ENCODE results near the gene LSM4. TPM values are rescaled to one million over a fixed set of nuclear protein-coding genes. Genes with fewer than 3 reads are reported as not detected.
"Not testable (repeated sequence)": the region's sequence is repeated elsewhere in the genome, so short reads cannot be mapped to it uniquely, and the experiment has no call there.

LSM4 gene
- 100 to 1,000 TPM; 106 to 148 TPM for total RNA-seq
- long read RNA-seq, transcript LSM4-203 (5 exons, 1,908 nt): major isoform, 243 of 256 reads
- long read RNA-seq, partial matches to known transcripts: 7 of 256 reads
- long read RNA-seq, other reads (novel, unspliced or antisense): 4 of 256 reads

DNA sequence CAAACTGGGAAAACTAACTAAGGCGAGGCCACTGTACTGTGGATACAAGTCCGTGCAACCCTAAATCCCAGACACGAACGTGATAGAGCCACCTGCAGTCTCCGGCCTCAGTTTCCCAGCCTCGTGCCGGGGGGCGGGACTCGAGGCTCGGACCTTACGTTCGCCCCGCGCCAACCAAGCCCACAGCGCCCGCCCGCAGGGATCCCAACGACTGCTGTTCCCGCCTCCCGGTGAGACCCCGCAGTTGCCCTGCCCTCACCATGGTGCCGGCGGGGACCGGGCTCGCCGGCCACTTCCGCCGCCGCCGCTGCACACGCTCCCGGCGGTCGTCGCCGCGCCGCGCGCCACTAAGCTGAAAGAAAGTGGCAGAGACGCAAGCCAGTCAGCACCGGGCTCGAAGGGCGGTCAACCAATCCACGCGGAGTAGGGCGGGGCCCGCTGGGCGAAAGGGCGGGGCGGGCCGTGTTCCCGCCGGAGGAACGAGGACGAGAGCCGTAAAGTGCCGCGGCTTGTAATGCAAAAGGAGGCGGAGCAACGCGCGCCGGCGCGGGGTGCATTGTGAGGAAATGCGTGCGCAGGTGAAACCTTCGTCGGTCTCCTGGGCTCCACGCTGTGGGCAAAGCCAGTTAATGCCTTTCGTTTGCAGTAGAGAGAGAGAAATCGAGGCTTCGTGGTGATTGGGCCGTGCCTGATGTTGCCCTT lies at the start of gene LSM4:
Gene LSM4, minus strand, starts transcription at position 318 of the 702 bp plus-strand sequence. Its CDS starts 56 bp downstream, at position 262.
- peak; percentile 99 to 100 for DNase-seq
- intact Hi-C loops (cut with DNase I, micrococcal nuclease): loop anchor here in 1 of 2 donors (10.0 kb wide), 1 partner anchor 118 kb away; the partner anchor contains the start of gene RAB3A
- ATAC-seq: peak; percentile 64

DNA sequence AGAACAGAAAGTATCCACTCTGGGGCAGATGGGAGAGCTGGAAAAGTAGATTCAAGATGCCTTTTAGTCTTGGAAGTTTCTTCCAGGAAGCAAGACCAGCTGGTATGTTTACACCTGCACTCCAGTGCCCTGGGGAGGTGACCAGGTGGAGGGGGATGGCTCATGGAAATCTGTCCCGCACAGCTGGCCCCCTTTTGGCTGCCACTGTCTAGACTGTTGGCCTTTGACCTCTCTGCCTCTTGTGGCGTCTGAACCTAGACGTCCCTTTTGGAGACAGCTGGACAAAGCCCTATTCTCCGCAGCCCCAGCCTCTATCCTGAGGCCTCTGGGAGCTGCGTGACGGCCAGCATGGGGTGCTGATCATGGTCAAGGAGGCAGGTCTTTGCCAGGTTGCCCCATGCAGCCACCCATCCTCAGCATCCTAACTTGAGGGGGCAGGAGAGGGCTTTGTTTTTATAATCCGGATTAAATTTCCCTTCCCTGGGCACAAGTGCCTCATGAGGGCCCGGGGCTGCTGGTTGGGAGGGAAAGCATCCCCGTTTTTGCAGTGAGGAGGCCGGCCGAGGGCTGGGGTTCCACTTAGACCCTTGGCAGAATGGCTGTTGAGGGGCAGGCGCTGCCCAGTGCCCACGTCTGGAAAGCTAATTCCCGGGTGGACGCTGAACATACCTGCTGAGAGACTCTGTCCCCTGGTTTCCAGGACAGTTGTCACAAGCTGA lies 45.8 kb upstream of the LSM4 start:
- intact Hi-C loops (cut with DNase I, micrococcal nuclease): no loop called here
- no peak for DNase-seq
- ATAC-seq: peak; percentile 8

DNA sequence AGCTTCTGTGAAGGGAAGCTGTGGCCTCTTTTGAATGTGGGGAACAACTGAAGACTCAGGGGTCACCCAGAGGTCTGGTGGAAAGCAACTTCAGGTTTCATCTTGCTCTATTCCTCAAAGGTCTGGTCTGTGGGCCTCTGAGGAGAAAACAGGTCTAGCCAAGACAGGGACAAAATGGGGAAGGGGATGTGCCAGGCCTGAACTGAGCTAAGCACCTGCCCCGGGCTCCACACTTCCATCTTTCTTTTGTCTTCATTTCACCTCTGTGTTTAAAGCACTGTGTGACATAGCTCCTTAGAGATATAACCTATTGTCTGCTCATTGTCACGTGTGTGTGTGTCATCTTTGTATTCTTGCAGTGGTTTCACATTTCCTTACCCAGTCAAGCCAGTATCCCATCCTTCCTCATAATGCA lies 43.2 kb upstream of the LSM4 start:
- DNase-seq (no peak), ATAC-seq (no peak)
- intact Hi-C loops (cut with DNase I, micrococcal nuclease): no loop called here

DNA sequence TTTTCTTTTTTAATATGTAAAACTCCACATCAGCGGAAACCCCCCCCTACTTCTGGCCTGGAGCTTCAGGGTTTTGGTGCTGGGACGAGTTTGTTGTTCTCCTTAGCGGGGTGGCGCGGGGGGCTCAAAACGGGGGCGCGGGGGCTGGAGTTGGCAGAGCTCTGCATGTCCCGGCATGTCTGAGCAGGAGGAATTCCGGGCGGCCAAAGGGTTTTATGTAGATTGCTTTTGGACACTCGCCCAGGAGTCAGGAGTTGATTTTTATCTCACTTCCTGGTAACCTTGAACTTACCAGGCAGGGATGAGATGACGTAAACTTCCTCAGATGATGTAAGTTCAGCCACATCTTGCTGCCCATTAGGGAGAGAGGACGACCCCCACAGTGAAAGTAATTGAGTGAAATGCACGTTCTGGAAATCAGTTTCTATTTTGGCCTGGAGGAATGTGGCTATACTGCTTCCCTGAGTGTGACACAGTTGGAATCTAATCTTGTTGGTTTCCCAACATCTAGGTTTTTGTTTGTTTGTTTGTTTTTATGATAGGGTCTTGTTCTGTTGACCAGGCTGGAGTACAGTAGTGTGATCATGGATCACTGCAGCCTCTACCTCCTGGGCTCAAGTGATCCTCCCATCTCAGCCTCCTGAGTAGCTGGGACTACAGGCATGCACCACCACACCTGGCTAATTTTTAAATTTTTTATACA lies 42.1 kb upstream of the LSM4 start:
- peak; percentile 84 for ATAC-seq
- intact Hi-C loops (cut with DNase I, micrococcal nuclease): no loop called here
- peak; percentile 82 to 90 for DNase-seq

DNA sequence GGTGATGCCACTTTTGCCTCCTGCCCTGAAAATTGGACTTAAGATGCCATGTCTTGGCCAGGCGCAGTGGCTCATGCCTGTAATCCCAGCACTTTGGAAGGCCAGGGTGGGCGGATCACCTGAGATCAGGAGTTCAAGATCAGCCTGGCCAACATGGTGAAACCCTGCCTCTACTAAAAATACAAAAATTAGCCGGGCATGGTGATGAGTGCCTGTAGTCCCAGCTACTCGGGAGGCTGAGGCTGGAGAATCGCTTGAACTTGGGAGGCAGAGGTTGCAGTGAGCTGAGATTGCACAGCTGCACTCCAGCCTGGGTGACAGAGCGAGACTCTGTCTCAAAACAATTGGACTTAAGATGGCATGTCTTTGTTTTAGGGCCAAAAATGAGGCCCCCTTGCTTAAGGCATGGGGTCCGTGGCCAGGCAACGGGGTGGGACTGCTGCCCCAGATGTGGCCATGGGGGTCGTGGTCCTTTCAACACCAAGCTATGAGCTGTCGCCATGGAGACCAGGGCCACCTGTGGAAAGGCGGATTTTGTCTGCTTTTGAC lies 41.5 kb upstream of the LSM4 start:
- intact Hi-C loops (cut with DNase I, micrococcal nuclease); DNase-seq: not testable (repeated sequence)
- peak; percentile 22 for ATAC-seq

DNA sequence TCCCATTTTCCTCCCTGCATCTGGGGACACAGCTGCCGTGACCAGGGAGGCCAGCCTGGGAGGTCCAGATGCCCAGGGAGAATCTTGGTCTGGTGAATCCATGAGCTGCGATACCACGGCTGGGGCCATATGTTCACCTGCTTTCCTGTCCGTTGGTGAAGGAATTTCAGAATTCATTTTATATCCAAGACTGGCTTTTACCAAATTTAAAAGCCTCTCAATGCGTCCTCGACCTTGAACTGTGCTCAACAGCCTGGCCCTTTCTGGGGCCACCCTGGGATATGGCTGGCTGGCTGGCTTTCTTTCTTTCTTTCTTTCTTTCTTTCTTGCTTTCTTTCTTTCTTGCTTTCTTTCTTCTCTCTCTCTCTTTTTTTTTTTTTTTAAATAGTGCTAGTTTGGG lies 40.9 kb upstream of the LSM4 start:
- DNase-seq (no peak), ATAC-seq (no peak)

DNA sequence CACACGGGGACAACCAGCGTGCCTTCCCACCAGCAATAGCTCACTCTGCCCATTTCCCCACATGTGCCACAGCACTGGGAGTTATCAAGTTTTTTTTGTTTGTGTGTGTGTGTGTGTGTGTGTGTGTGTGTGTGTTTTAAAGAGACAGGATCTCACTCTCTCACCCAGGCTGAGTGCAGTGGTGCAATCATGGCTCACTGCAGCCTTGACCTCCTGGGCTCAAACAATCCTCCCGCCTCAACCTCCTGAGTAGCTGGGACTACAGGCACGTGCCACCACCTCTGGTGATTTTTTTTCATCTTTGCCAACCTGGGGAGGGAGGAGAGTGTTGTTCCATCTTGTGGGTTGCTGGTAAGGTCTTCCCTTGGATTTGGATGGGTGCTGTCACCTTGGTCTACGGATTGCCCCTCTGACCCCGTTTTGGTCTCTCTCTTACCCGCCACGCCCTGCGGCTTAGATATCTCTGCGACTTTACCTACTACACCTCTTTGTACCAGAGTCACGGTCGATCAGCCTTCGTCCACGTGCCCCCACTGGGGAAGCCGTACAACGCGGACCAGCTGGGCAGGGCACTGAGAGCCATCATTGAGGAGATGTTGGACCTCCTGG lies 40.2 kb upstream of the LSM4 start:
- DNase-seq (no peak), ATAC-seq (peak; percentile 17)
- intact Hi-C loops (cut with DNase I, micrococcal nuclease): no loop called here

More for the DNA sequence above, 40.9 kb upstream of the LSM4 start:
- intact Hi-C loops (cut with DNase I, micrococcal nuclease): no loop called here

DNA sequence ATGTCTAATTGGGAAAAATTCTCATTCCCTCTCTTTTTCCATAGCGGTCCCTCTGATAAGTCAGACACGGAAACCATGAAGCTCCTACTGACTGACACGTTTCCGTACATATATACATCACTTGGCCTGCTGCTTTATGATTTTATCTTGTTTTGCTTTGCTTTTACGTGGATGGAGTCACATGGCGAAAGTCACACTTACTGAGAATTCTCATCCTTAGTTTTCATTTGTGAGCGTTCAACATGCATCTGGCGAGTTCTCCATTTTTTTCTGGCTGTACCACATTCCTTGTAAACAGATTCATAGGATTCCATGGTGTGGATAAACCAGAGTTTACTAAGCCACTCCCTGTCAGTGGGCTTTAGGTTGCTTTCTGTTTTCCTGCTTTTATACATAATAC lies 38.8 kb upstream of the LSM4 start:
- ATAC-seq (no peak), DNase-seq (no peak)
- intact Hi-C loops (cut with DNase I, micrococcal nuclease): no loop called here

DNA sequence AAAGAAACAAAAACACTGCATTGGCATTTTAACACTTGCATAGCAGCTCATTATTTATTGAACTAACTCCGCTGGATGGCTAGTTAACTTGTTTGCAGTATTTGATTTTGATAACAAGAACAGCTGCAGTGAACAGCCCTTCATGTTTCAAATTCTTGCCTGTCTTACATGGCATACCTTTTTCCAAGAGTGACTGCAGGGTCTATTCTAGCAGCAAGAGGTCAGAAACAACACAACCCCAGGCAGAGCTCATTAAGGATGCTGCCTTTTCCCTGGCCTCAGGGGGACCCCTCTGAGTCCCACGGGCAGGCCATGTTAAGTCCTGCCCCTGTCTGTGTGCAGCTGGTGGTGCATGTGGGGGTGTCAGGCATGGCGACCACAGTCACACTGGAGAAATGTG lies 34.2 kb upstream of the LSM4 start:
- intact Hi-C loops (cut with DNase I, micrococcal nuclease): loop anchor here in 1 of 2 donors (10.0 kb wide), 1 partner anchor 58 kb away; the partner anchor contains the start of gene SSBP4
- peak; percentile 7 for ATAC-seq
- DNase-seq: no peak

DNA sequence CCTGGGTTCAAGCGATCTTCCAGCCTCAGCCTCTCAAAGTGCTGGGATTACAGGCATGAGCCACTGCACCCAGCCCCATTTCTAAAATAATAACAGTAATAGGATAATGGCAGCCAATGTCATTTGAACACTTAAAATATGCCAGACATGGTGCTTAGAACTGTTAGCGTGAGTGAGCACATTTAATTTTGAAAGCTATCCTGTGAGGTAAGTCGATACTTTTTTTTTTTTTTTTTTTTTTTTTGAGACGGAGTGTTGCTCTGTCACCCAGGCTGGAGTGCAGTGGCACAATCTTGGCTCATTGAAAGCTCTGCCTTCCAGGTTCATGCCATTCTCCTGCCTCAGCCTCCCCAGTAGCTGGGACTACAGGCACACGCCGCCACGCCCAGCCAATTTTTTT lies 31.9 kb upstream of the LSM4 start:
- not testable (repeated sequence) for DNase-seq, ATAC-seq
- intact Hi-C loops (cut with DNase I, micrococcal nuclease): loop anchor here in 1 of 2 donors (10.0 kb wide), 1 partner anchor 60 kb away; the partner anchor contains the start of gene SSBP4

DNA sequence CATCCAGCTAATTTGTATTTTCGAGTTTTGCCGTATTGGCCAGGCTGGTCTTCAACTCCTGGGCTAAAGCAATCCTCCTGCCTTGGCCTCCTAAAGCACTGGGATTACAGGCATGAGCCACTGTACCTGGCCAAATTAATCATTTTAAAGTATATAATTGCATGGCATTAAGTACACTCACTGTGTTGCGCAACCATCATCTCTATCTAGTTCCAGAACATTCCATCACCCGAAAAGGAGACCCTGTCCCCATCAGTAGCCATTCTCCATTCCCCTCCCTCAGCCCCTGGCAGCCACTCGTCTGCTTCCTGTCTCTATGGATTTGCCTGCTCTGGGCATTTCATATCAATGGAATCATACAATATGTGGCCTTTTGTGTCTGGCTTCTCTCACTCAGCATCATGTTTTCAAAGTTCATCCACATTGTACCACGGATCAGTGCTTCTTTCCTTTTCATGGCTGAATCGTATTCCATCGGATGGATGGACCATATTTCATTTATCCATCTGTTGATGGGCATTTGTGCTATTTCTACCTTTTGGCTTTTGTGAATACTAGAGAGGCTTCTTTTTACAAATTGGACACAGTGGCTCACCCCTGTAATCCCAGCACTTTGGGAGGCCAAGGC lies 30.6 kb upstream of the LSM4 start:
- no peak for DNase-seq
- intact Hi-C loops (cut with DNase I, micrococcal nuclease): loop anchor here in 1 of 2 donors (10.0 kb wide), 1 partner anchor 61 kb away; the partner anchor contains the start of gene SSBP4
- no peak for ATAC-seq

DNA sequence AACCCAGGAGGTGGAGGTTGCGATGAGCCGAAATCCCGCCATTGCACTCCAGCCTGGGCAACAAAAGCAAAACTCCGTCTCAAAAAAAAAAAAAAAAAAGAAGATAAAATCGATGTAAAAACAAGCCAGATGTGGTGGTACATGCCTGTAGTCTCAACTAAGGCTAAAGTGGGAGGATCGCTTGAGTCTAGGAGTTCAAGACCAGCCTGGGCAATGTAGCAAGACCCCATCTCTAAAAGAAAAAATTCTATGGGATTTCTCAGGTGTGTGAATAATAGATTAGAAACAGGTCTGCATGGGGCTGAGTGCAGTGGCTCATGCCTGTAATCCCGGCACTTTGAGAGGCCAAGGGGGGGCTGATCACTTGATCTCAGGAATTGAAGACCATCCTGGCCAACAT lies 28.7 kb upstream of the LSM4 start:
- ATAC-seq (no peak), DNase-seq (no peak)
- intact Hi-C loops (cut with DNase I, micrococcal nuclease): loop anchor here in 1 of 2 donors (10.0 kb wide), 1 partner anchor 63 kb away; the partner anchor contains the start of gene SSBP4

DNA sequence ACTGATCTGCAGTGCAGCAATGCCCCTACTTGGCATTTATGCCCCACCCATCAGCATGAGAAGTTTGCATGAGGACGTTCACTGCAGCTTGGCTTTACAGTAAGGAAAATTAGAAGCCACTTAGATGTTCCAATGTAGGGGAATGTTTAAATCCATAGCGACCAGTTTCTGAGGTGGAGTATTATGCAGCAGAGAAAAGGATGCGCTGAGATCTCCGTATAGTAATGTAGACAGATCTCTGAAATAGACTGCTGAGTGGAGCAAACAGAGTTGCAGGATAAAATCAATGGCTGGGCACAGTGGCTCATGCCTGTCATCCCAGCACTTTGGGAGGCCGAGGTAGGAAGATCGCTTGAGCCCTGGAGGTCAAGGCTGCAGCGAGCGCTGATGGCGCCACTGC lies 27.6 kb upstream of the LSM4 start:
- no peak for DNase-seq
- intact Hi-C loops (cut with DNase I, micrococcal nuclease): loop anchor here in 1 of 2 donors (10.0 kb wide), 1 partner anchor 64 kb away; the partner anchor contains the start of gene SSBP4
- no peak for ATAC-seq

DNA sequence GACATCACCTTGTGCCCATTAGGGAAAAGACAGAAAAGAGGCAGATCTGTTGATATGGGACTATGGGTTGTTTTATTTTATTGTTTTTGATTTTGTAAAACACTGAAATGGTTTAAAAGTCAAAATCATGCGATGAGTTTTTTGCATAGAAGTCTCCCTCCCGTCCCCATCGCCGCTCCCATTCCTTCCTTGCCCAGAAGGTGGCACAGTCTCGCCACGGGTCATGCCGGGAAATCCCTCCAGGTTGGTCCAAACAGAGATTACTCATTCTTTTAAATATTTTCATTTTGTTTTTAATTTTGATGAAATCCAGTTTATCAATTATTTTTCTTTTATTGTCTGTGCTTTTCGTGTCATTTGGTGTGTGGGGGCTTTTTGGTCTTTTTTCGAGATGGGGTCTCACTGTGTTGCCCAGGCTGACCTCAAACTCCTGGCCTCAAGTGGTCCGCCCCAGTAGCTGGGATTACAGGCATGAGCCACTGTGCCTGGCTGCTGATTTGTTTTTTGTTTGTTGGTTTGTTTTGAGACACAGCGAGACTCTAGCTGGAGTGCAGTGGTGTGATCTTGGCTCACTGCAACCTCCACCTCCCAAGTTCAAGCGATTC lies 26.8 kb upstream of the LSM4 start:
- peak in 1 of 2 donors; percentile 60 for DNase-seq
- ATAC-seq: peak; percentile 69
- intact Hi-C loops (cut with DNase I, micrococcal nuclease): loop anchor here (5.0 to 10.0 kb wide), 2 partner anchors 63 to 65 kb away; partner anchors contain the start of gene SSBP4 (in 1 of the 2)

DNA sequence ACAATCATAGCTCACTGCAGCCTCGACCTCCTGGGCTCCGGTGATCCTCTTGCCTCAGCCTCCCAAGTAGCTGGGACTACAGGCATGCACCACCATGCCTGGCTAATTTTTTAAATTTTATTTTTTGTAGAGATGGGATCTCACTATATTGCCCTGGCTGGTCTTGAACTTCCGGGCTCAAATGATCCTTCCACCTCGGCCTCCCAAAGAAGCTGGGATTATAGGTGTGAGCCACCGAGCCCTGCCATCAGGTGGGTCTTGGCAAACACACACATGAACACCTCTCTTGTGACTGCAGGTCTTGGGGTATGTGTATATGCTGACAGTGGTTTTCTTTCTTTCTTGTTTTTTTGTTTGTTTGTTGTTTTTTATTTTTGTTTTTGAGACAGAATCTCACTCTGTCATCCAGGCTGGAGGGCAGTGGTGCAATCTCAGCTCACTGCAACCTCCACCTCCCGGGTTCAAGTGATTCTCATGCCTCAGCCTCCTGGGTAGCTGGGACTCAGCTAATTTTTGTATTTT lies 26.0 kb upstream of the LSM4 start:
- not testable (repeated sequence) for ATAC-seq, DNase-seq
- intact Hi-C loops (cut with DNase I, micrococcal nuclease): loop anchor here in 1 of 2 donors (5.0 kb wide), 1 partner anchor 63 kb away; no protein-coding TSS in a partner anchor

DNA sequence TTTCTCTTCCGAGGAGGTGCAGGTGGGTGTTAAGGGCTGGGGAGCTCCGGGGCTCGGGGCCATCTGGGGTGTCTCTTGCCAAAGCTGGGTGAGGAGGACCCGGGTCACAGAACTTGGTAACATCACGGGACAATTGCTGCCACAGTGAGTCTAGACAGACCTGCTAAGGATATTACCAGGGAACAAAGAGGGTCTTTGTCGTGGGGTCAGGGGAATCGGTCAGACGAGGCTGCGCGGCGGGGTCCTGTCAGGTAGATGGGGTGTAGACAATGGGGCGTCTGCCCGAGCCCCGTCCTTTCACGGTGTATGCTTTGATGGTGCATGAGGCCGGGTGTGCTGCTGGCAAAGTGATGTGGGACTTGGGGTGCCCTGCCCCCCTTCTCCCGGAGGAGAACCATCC lies 25.3 kb upstream of the LSM4 start:
- ATAC-seq: no peak
- intact Hi-C loops (cut with DNase I, micrococcal nuclease): loop anchor here in 1 of 2 donors (5.0 kb wide), 1 partner anchor 64 kb away; no protein-coding TSS in a partner anchor
- no peak for DNase-seq

DNA sequence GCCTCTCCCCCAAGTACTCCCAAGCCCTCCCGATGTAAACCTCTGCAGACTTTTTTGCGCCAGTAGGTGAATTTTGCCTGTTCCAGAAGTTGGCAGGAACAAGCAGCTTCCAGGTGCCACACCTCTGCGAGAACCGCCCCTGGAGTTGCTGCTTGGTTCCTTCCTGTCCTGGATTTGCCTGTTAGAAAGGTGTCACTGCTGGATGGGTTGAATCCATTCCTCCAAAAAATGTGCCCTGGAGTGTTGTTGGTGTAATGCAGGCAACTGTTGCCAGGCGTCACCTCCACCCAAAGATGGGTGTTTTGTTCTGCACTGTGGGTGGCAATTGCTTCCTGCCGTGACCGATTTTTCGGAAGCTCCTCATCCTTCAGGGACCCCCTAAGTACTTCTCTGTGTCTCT lies 23.2 kb upstream of the LSM4 start:
- intact Hi-C loops (cut with DNase I, micrococcal nuclease): loop anchor here in 1 of 2 donors (5.0 kb wide), 1 partner anchor 66 kb away; no protein-coding TSS in a partner anchor
- DNase-seq (peak; percentile 49 to 53), ATAC-seq (peak; percentile 50)
